Small intestine (tissue), 7 donors: ENCODE data around the gene FGR. TPM values are rescaled to one million over a fixed set of nuclear protein-coding genes. Genes with fewer than 3 reads are reported as not detected.
A peak's percentile ranks its signal among the peaks of the same experiment; 100 is the strongest.

Source experiments
- DNase-seq, 2 donors: peaks; one replicate each; pipeline versions ENCODE4 v3.0.0 to v3.0.0-alpha.2; 2013
- FAIRE-seq: peaks from 2 replicates; lab custom pipeline; 2012; peaks lifted over from hg19 to GRCh38; lab: Jason Lieb, UNC
- H3K27ac ChIP-seq, 3 donors: one replicate each; pipeline ENCODE4 v1.5.1; 2013; ENCODE audit warnings: low read length in 2 of 3, mild to moderate bottlenecking in 2 of 3, control low read depth in 1 of 3, inconsistent platforms in 1 of 3, low read depth in 1 of 3, moderate library complexity in 1 of 3
- H3K27me3 ChIP-seq, 3 donors: one replicate each; pipeline ENCODE4 v1.6.1; 2013; ENCODE audit warnings: low read length in 3 of 3, inconsistent platforms in 1 of 3; ENCODE audit not compliant: control insufficient read depth in 3 of 3, insufficient read depth in 3 of 3
- H3K36me3 ChIP-seq, 3 donors: one replicate each; pipeline ENCODE4 v1.6.1; 2013; ENCODE audit warnings: low read length in 3 of 3, inconsistent platforms in 1 of 3, low read depth in 1 of 3, mild to moderate bottlenecking in 1 of 3, moderate library complexity in 1 of 3; ENCODE audit not compliant: control insufficient read depth in 3 of 3, insufficient read depth in 2 of 3
- H3K4me1 ChIP-seq, 3 donors: one replicate each; pipeline ENCODE4 v1.6.1; 2013; ENCODE audit warnings: low read length in 2 of 3, inconsistent platforms in 1 of 3, low read depth in 1 of 3, mild to moderate bottlenecking in 1 of 3, moderate library complexity in 1 of 3; ENCODE audit not compliant: control insufficient read depth in 3 of 3, insufficient read depth in 2 of 3
- H3K4me3 ChIP-seq, 3 donors: one replicate each; pipeline ENCODE4 v1.5.1; 2013; ENCODE audit warnings: low read length in 3 of 3, control low read depth in 1 of 3, inconsistent platforms in 1 of 3, low read depth in 1 of 3, mild to moderate bottlenecking in 1 of 3, moderate library complexity in 1 of 3
- H3K9me3 ChIP-seq, 2 donors: one replicate each; pipeline ENCODE4 v1.6.1; 2013; ENCODE audit warnings: low read depth in 1 of 2, low read length in 1 of 2; ENCODE audit not compliant: control insufficient read depth in 2 of 2, insufficient read depth in 1 of 2
- WGBS, 3 donors: extraction: QIAGEN DNeasy Blood & Tissue Kit; methylation state at CpG; one replicate each; pipeline ENCODE4 v1.1.7; 2013; 5-methylcytosine and 5-hydroxymethylcytosine counted together
- polyA plus RNA-seq, 4 donors: library from polyadenylated mRNA; stranded (reverse) in 3 of 4; unstranded in 1 of 4; fragments of 200-250 nt in 3 of 4; fragments of 120-200 nt in 1 of 4; gene quantifications; one replicate each; pipeline versions ENCODE4 v1.2.1 to v1.2.3, GENCODE V29; 2013
- donor health status: healthy with polysubstance abuse.
- donor health status: control.
- donor health status: control.
- donor health status: Bipolar disorder and iron deficiency.
- donor health status: healthy.

The FGR gene
- polyA plus RNA-seq, 4 donors: 1.6 to 12.6 (median 1.8) TPM

- 75 to 90% (median 81%) methylated on average over 20 to 26 of the region's 26 CpGs for WGBS, 3 donors
- Histone ChIP-seq H3K4me3 (no peak overlapping the region), H3K36me3 (peaks cover 0 to 47% (median 0%) of the 10 kb centered on the region in 3 donors), H3K9me3 (no peaks in the 10 kb centered on the region), H3K27me3 (no peaks in the 10 kb centered on the region), H3K4me1 (peaks cover 10 to 73% (median 15%) of the 10 kb centered on the region in 3 donors), H3K27ac (peak overlapping the region in 2 of 3 donors; percentile 50 to 60)
- FAIRE-seq (no peak), DNase-seq (no peak)
These were observed 70.0 kb downstream of the FGR start for GRCh38 chr1:27564710-27565649.

- DNase-seq (peak; percentile 75 to 85), FAIRE-seq (no peak)
- Histone ChIP-seq H3K36me3 (peaks cover 0 to 50% (median 0%) of the 10 kb centered on the region in 3 donors), H3K4me1 (peaks cover 10 to 71% (median 15%) of the 10 kb centered on the region in 3 donors), H3K27me3 (no peaks in the 10 kb centered on the region), H3K27ac (peak overlapping the region; percentile 50 to 60 (median 58)), H3K9me3 (no peaks in the 10 kb centered on the region), H3K4me3 (no peak overlapping the region)
- WGBS, 3 donors: 31 to 50% (median 49%) methylated on average over 8 to 10 of the region's 10 CpGs
These were observed 71.2 kb downstream of the FGR start for GRCh38 chr1:27563591-27564471.

GRCh38 chr1:27563341-27563590 is 71.7 kb downstream of the FGR start:
- Histone ChIP-seq H3K36me3 (peaks cover 0 to 56% (median 0%) of the 10 kb centered on the region in 3 donors), H3K4me3 (no peak overlapping the region), H3K9me3 (no peaks in the 10 kb centered on the region), H3K27me3 (no peaks in the 10 kb centered on the region), H3K4me1 (peaks cover 10 to 75% (median 15%) of the 10 kb centered on the region in 3 donors), H3K27ac (peak overlapping the region in 2 of 3 donors; percentile 50 to 60)
- FAIRE-seq (no peak), DNase-seq (no peak)
- WGBS, 3 donors: 33 to 51% (median 49%) methylated on average over 4 of the region's 4 CpGs

- FAIRE-seq (no peak), DNase-seq (no peak)
- Histone ChIP-seq H3K27me3 (no peaks in the 10 kb centered on the region), H3K9me3 (no peaks in the 10 kb centered on the region), H3K36me3 (peaks cover 0 to 58% (median 0%) of the 10 kb centered on the region in 3 donors), H3K4me1 (peaks cover 7 to 75% (median 11%) of the 10 kb centered on the region in 3 donors), H3K4me3 (no peak overlapping the region), H3K27ac (no peak overlapping the region)
- WGBS, 3 donors: 78 to 86% (median 79%) methylated on average over 18 of the region's 18 CpGs
These were observed 72.2 kb downstream of the FGR start for GRCh38 chr1:27562534-27563340.

Other genes with a start within 250 kb of the FGR start
- gene GPR3, start 242.6 kb downstream of the FGR start, polyA plus RNA-seq: under 1 TPM in 2 of 4 donors, not detected in 2; 0.15 to 0.36 TPM
- 10 to 100 TPM; 19.5 to 60.4 (median 34.9) TPM for gene WASF2, start 145.0 kb downstream of the FGR start, polyA plus RNA-seq
- 10 to 100 TPM in 1 of 4 donors, 1 to 10 TPM in 3; 3.5 to 17.4 (median 6.9) TPM for gene AHDC1, start 31.0 kb downstream of the FGR start, polyA plus RNA-seq
- 100 to 1,000 TPM in 1 of 4 donors, 10 to 100 TPM in 2, 1 to 10 TPM in 1; 7.2 to 137 (median 16.8) TPM for gene IFI6, start 37.0 kb upstream of the FGR start, polyA plus RNA-seq
- gene FAM76A, start 90.8 kb upstream of the FGR start, polyA plus RNA-seq: 1 to 10 TPM; 3.5 to 8.3 (median 4.1) TPM
- 10 to 100 TPM; 34.8 to 63.3 (median 56.7) TPM for gene STX12, start 138.0 kb upstream of the FGR start, polyA plus RNA-seq
- 10 to 100 TPM; 26.6 to 37.1 (median 30.0) TPM for gene PPP1R8, start 195.6 kb upstream of the FGR start, polyA plus RNA-seq
- gene THEMIS2, start 237.4 kb upstream of the FGR start, polyA plus RNA-seq: 10 to 100 TPM in 2 of 4 donors, 1 to 10 TPM in 2; 2.2 to 16.8 (median 9.1) TPM